Caco-2 (cell line): Measurements from ENCODE around the gene GRIFIN. TPM values are rescaled to one million over a fixed set of nuclear protein-coding genes. Genes with fewer than 3 reads are reported as not detected.
A peak's percentile ranks its signal among the peaks of the same experiment; 100 is the strongest.

Experiments used
- BruUV-seq: library from RNA; stranded (reverse); fragments of 400-500 nt; replicated peaks from 2 replicates; lab custom pipeline; 2021; lab: Mats Ljungman, UMichigan
- CTCF ChIA-PET: fragments of 300-600 bp; sonication (Branson Sonifier 250); formaldehyde crosslinking; loops from one replicate; lab custom pipeline; 2022; ENCODE audit warnings: antibody characterized with exemption; lab: Charles Lee
- POLR2A ChIA-PET: fragments of 300-600 bp; sonication (Branson Sonifier 250); formaldehyde crosslinking; loops from one replicate; lab custom pipeline; 2022; ENCODE audit warnings: antibody characterized with exemption; lab: Charles Lee
- DNase-seq, 2 experiments: peaks; one replicate each; pipeline versions ENCODE4 v3.0.0 to v3.0.0-alpha.2; 2020 to 2022
- H3K27me3 ChIP-seq: replicated peaks from 2 replicates; pipeline ENCODE4 v1.6.0; 2011; ENCODE audit warnings: low read length; ENCODE audit not compliant: control insufficient read depth, insufficient read depth
- H3K36me3 ChIP-seq: 2 replicates; pipeline ENCODE4 v1.5.1; 2011; ENCODE audit warnings: low read length; ENCODE audit not compliant: control insufficient read depth, insufficient read depth
- H3K4me1 ChIP-seq: fragments of 250-450 bp; sonication (Bioruptor Pico); 2 replicates; pipeline ENCODE4 v1.5.1; 2020; ENCODE audit warnings: mild to moderate bottlenecking
- H3K4me3 ChIP-seq: 2 replicates; pipeline ENCODE4 v1.5.1; 2011; ENCODE audit warnings: low read depth, mild to moderate bottlenecking, control low read depth, low read length
- H3K9me3 ChIP-seq: fragments of 250-450 bp; sonication (Bioruptor Pico); 2 replicates; pipeline ENCODE4 v1.5.1; 2020; ENCODE audit warnings: mild to moderate bottlenecking, moderate library complexity
- H3K27ac Mint-ChIP-seq: one replicate; pipeline ENCODE4 v1.8.0; 2022; ENCODE audit warnings: mixed read lengths; ENCODE audit not compliant: unreplicated experiment
- H3K27me3 Mint-ChIP-seq: one replicate; pipeline ENCODE4 v1.8.0; 2022; ENCODE audit warnings: mixed read lengths; ENCODE audit not compliant: insufficient read depth, unreplicated experiment
- H3K36me3 Mint-ChIP-seq: one replicate; pipeline ENCODE4 v1.8.0; 2022; ENCODE audit warnings: mild to moderate bottlenecking, mixed read lengths; ENCODE audit not compliant: insufficient read depth, unreplicated experiment
- H3K4me1 Mint-ChIP-seq: one replicate; pipeline ENCODE4 v1.8.0; 2022; ENCODE audit warnings: low read depth, mixed read lengths; ENCODE audit not compliant: unreplicated experiment
- H3K4me3 Mint-ChIP-seq: one replicate; pipeline ENCODE4 v1.8.0; 2022; ENCODE audit warnings: mild to moderate bottlenecking, moderate library complexity, mixed read lengths; ENCODE audit not compliant: unreplicated experiment
- H3K9me3 Mint-ChIP-seq: one replicate; pipeline ENCODE4 v1.8.0; 2022; ENCODE audit warnings: mixed read lengths; ENCODE audit not compliant: unreplicated experiment
- CTCF ChIP-seq, 2 experiments: fragments of 200-600 bp in 1 of 2; IDR thresholded peaks; 1 replicate in 1 of 2; 2 replicates in 1 of 2; pipeline versions ENCODE4 v1.5.1 to v1.8.0; 2011 to 2022; ENCODE audit warnings: antibody characterized with exemption in 1 of 2, control low read depth in 1 of 2, inconsistent platforms in 1 of 2, low read depth in 1 of 2, low read length in 1 of 2, mild to moderate bottlenecking in 1 of 2, moderate library complexity in 1 of 2; ENCODE audit not compliant: insufficient read depth in 1 of 2, severe bottlenecking in 1 of 2, unreplicated experiment in 1 of 2
- intact Hi-C: fragments of 100-400 bp; cut with micrococcal nuclease; formaldehyde crosslinking; loops from one replicate; pipeline ENCODE4 v1.10.0; 2022; ENCODE audit not compliant: unreplicated experiment
- total RNA-seq: library from RNA; stranded (reverse); gene quantifications from 2 replicates; pipeline ENCODE4 v1.2.3, GENCODE V29; 2022

GRIFIN gene
- total RNA-seq, 1 experiment from 2014 or later = not detected

- no peaks in the 10 kb centered on the region for H3K36me3 ChIP-seq
- H3K9me3 ChIP-seq = no peaks in the 10 kb centered on the region
- BruUV-seq = no TSS peak
- H3K9me3 Mint-ChIP-seq = no peaks in the 10 kb centered on the region
- H3K4me3 ChIP-seq = no peak overlapping the region
- no peaks in the 10 kb centered on the region for H3K27me3 Mint-ChIP-seq
- H3K4me1 Mint-ChIP-seq = peaks cover 13% of the 10 kb centered on the region
- no peak for TF ChIP-seq CTCF (IDR thresholded peaks at IDR 0.05; ENCODE audit: insufficient read depth in 1 of 2, low read depth in 1 of 2, low read length in 1 of 2, severe bottlenecking in 1 of 2, unreplicated experiment in 1 of 2)
- H3K36me3 Mint-ChIP-seq = peaks cover 14% of the 10 kb centered on the region
- no peak overlapping the region for H3K27ac Mint-ChIP-seq
- CTCF ChIA-PET = no interaction called here
- H3K4me3 Mint-ChIP-seq = peak overlapping the region; percentile 27
- H3K4me1 ChIP-seq = peaks cover 62% of the 10 kb centered on the region
- DNase-seq = no peak
- intact Hi-C loops = no loop called here
- no peaks in the 10 kb centered on the region for H3K27me3 ChIP-seq
- POLR2A ChIA-PET = no interaction called here
Measured at GRCh38 chr7:2521952-2522591, 45.9 kb upstream of the GRIFIN start.

- no peaks in the 10 kb centered on the region for H3K27me3 ChIP-seq
- TF ChIP-seq CTCF (IDR thresholded peaks at IDR 0.05; ENCODE audit: insufficient read depth in 1 of 2, low read depth in 1 of 2, low read length in 1 of 2, severe bottlenecking in 1 of 2, unreplicated experiment in 1 of 2) = no peak
- DNase-seq = no peak
- H3K4me1 Mint-ChIP-seq = peaks cover 13% of the 10 kb centered on the region
- H3K36me3 Mint-ChIP-seq = peaks cover 14% of the 10 kb centered on the region
- peaks cover 55% of the 10 kb centered on the region for H3K4me1 ChIP-seq
- intact Hi-C loops = no loop called here
- H3K36me3 ChIP-seq = no peaks in the 10 kb centered on the region
- no peaks in the 10 kb centered on the region for H3K27me3 Mint-ChIP-seq
- CTCF ChIA-PET = no interaction called here
- no peak overlapping the region for H3K27ac Mint-ChIP-seq
- POLR2A ChIA-PET = no interaction called here
- H3K4me3 Mint-ChIP-seq = peak overlapping the region; percentile 27
- H3K9me3 ChIP-seq = no peaks in the 10 kb centered on the region
- peak overlapping the region; percentile 3; the same call in 1 of the 2 replicates for H3K4me3 ChIP-seq
- no peaks in the 10 kb centered on the region for H3K9me3 Mint-ChIP-seq
- BruUV-seq = no TSS peak
Measured at GRCh38 chr7:2521341-2521745, 45.1 kb upstream of the GRIFIN start.

- Mint-ChIP-seq H3K4me3 (peak overlapping the region; percentile 81), H3K27me3 (no peaks in the 10 kb centered on the region), H3K27ac (no peak overlapping the region), H3K9me3 (no peaks in the 10 kb centered on the region), H3K36me3 (peaks cover 14% of the 10 kb centered on the region), H3K4me1 (peaks cover 13% of the 10 kb centered on the region)
- no peak for DNase-seq
- H3K27me3 ChIP-seq = no peaks in the 10 kb centered on the region
- BruUV-seq = no TSS peak
- POLR2A ChIA-PET = no interaction called here
- intact Hi-C loops = no loop called here
- H3K36me3 ChIP-seq = no peaks in the 10 kb centered on the region
- peaks cover 51% of the 10 kb centered on the region for H3K4me1 ChIP-seq
- H3K9me3 ChIP-seq = no peaks in the 10 kb centered on the region
- CTCF ChIA-PET = interaction anchor here (0.7 to 1.2 kb wide), 2 partner anchors 39 to 1108 kb away, joined by 3 to 6 read pairs; no protein-coding TSS in a partner anchor
- peak overlapping the region; percentile 56 for H3K4me3 ChIP-seq
- no peak for TF ChIP-seq CTCF (IDR thresholded peaks at IDR 0.05; ENCODE audit: insufficient read depth in 1 of 2, low read depth in 1 of 2, low read length in 1 of 2, severe bottlenecking in 1 of 2, unreplicated experiment in 1 of 2)
Measured at GRCh38 chr7:2520761-2521290, 44.6 kb upstream of the GRIFIN start.
